IPS-20b (cell line): ENCODE results near the gene TES.
"Not testable (repeated sequence)": the region's sequence is repeated elsewhere in the genome, so short reads cannot be mapped to it uniquely, and the experiment has no call there.

ENCODE experiments used
- H3K27ac ChIP-seq: one replicate; pipeline ENCODE4 v1.5.1; 2013; ENCODE audit warnings: low read length
- H3K27me3 ChIP-seq: 2 replicates; pipeline ENCODE4 v1.6.1; 2013; ENCODE audit warnings: mild to moderate bottlenecking, low read length, inconsistent platforms; ENCODE audit not compliant: insufficient read depth
- H3K36me3 ChIP-seq: 2 replicates; pipeline ENCODE4 v1.6.1; 2013; ENCODE audit warnings: low read depth, mild to moderate bottlenecking, inconsistent platforms, low read length, moderate library complexity; ENCODE audit not compliant: insufficient read depth
- H3K4me1 ChIP-seq: 2 replicates; pipeline ENCODE4 v1.6.1; 2013; ENCODE audit warnings: mild to moderate bottlenecking, control low read depth, inconsistent platforms, low read length, moderate library complexity; ENCODE audit not compliant: insufficient read depth
- H3K4me3 ChIP-seq: 2 replicates; pipeline ENCODE4 v1.5.1; 2013; ENCODE audit warnings: mild to moderate bottlenecking, low read length, inconsistent platforms
- H3K9ac ChIP-seq: 2 replicates; pipeline ENCODE4 v1.6.1; 2013; ENCODE audit warnings: low read depth, mild to moderate bottlenecking, inconsistent platforms, low read length, moderate library complexity
- H3K9me3 ChIP-seq: 2 replicates; pipeline ENCODE4 v1.6.1; 2013; ENCODE audit warnings: mild to moderate bottlenecking, low read depth, low read length, inconsistent platforms; ENCODE audit not compliant: insufficient read depth

The TES gene

GRCh38 chr7:116172353-116172752 is 38.0 kb upstream of the TES start:
- Histone ChIP-seq H3K27ac (no peak overlapping the region), H3K9me3 (no peaks in the 10 kb centered on the region), H3K9ac (no peak overlapping the region), H3K27me3 (peaks cover 9% of the 10 kb centered on the region; the same call in 1 of the 2 replicates), H3K36me3 (no peaks in the 10 kb centered on the region), H3K4me3 (no peak overlapping the region), H3K4me1 (peaks cover 3% of the 10 kb centered on the region; the same call in 1 of the 2 replicates)

DNA sequence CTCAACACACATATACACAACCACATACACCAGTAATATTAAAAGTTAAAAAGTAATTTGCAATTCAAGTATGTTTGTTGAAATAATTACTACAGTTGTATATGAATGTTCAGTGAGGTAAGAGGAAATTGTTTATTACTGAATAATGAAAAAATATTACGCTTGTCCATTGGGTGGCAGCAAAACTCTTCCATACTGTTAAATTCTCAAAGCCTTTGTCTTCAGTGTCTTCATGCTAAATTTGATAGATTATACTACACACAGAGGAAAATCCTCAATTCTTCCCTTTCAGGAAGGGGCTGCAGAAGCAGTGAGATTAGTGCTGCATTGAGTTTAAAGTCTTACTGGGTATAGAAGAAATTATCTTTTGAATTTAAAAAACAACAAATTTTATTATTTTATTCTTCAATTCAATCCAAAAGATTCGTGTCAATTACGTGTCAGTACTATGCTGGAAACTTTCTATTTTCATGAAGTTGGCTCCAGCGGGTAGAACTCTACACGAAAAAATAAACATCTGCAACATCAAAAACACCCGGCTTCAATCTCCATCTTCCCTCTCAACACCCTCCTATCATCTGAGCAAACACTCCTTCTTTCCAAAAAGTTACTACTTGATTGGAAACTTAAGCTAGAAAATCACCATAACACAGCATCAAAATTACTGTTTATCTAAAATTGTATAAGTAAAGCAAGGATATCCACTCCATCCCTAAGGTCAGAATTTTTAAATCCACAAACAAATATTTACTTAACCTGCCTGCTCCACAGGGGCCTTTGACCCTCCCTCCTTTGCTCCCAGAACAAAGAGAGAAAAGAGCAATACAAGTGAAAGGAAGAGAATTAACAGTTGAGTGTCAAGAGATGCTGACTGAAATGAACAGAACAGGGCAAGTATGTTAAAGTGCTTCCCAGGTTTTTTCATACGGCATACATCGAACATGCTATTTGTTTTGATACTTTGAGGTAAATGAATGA is 37.0 kb upstream of the TES start:
- H3K9me3 ChIP-seq, result no peaks in the 10 kb centered on the region
- H3K27ac ChIP-seq, result no peak overlapping the region
- H3K27me3 ChIP-seq, result peaks cover 9% of the 10 kb centered on the region; the same call in 1 of the 2 replicates
- no peak overlapping the region for H3K4me3 ChIP-seq
- H3K36me3 ChIP-seq, result no peaks in the 10 kb centered on the region
- H3K4me1 ChIP-seq, result peaks cover 3% of the 10 kb centered on the region; the same call in 1 of the 2 replicates
- no peak overlapping the region for H3K9ac ChIP-seq

DNA sequence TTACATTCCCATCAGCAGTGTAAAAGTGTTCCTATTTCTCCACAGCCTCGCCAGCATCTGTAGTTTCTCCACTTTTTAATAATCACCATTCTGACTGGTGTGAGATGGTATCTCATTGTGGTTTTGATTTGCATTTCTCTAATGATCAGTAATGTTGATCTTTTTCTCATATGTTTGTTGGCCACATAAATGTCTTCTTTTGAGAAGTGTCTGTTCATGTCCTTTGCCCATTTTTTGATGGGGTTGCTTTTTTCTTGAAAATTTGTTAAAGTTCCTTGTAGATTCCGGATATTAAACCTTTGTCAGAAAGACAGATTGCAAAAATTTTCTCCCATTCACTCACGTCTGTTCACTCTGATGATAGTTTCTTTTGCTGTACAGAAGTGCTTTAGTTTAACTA is 35.2 kb upstream of the TES start:
- not testable (repeated sequence) for H3K9ac ChIP-seq, H3K9me3 ChIP-seq, H3K4me3 ChIP-seq, H3K36me3 ChIP-seq, H3K27me3 ChIP-seq, H3K4me1 ChIP-seq, H3K27ac ChIP-seq

- no peak overlapping the region for H3K9ac ChIP-seq
- H3K27ac ChIP-seq, result no peak overlapping the region
- H3K36me3 ChIP-seq, result no peaks in the 10 kb centered on the region
- H3K9me3 ChIP-seq, result no peaks in the 10 kb centered on the region
- H3K4me3 ChIP-seq, result no peak overlapping the region
- H3K4me1 ChIP-seq, result no peaks in the 10 kb centered on the region; the same call in 1 of the 2 replicates
- peaks cover 9% of the 10 kb centered on the region; the same call in 1 of the 2 replicates for H3K27me3 ChIP-seq
Observed at GRCh38 chr7:116176226-116176625, 34.1 kb upstream of the TES start.

- no peak overlapping the region for H3K9ac ChIP-seq
- H3K4me1 ChIP-seq, result no peaks in the 10 kb centered on the region; the same call in 1 of the 2 replicates
- 0 out of 2 replicates have a peak, but pooled peaks cover 2% of the 10 kb centered on the region for H3K27me3 ChIP-seq
- H3K9me3 ChIP-seq, result no peaks in the 10 kb centered on the region
- no peaks in the 10 kb centered on the region for H3K36me3 ChIP-seq
- no peak overlapping the region for H3K4me3 ChIP-seq
- no peak overlapping the region for H3K27ac ChIP-seq
Observed at GRCh38 chr7:116177009-116177408, 33.3 kb upstream of the TES start.

- Histone ChIP-seq H3K9me3 (no peaks in the 10 kb centered on the region), H3K9ac (no peak overlapping the region), H3K36me3 (no peaks in the 10 kb centered on the region), H3K4me3 (no peak overlapping the region), H3K4me1 (no peaks in the 10 kb centered on the region), H3K27me3 (no peaks in the 10 kb centered on the region), H3K27ac (no peak overlapping the region)
Observed at GRCh38 chr7:116180302-116180701, 30.0 kb upstream of the TES start.

DNA sequence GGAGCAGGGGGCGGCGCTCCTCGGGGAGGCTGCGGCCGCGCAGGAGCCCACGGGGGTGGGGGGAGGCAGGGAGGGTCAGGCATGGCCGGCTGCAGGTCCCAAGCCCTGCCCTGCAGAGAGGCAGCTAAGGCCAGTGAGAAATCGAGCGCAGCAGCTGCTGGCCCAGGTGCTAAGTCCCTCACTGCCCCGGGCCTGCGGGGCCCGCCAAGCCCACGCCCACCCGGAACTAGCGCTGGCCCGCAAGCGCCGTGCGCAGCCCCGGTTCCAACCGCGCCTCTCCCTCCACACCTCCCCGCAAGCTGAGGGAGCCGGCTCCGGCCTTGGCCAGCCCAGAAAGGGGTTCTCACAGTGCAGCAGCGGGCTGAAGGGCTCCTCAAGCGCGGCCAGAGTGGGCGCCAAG is 28.3 kb upstream of the TES start:
- Histone ChIP-seq H3K9ac (no peak overlapping the region), H3K27me3 (no peaks in the 10 kb centered on the region), H3K27ac (no peak overlapping the region), H3K4me1 (no peaks in the 10 kb centered on the region), H3K36me3 (no peaks in the 10 kb centered on the region), H3K9me3 (no peaks in the 10 kb centered on the region), H3K4me3 (no peak overlapping the region)

- no peak overlapping the region for H3K9ac ChIP-seq
- no peak overlapping the region for H3K4me3 ChIP-seq
- H3K27me3 ChIP-seq, result no peaks in the 10 kb centered on the region
- peaks cover 3% of the 10 kb centered on the region; the same call in 1 of the 2 replicates for H3K9me3 ChIP-seq
- H3K27ac ChIP-seq, result no peak overlapping the region
- H3K4me1 ChIP-seq, result no peaks in the 10 kb centered on the region
- no peaks in the 10 kb centered on the region for H3K36me3 ChIP-seq
Observed at GRCh38 chr7:116185450-116185849, 24.9 kb upstream of the TES start.

DNA sequence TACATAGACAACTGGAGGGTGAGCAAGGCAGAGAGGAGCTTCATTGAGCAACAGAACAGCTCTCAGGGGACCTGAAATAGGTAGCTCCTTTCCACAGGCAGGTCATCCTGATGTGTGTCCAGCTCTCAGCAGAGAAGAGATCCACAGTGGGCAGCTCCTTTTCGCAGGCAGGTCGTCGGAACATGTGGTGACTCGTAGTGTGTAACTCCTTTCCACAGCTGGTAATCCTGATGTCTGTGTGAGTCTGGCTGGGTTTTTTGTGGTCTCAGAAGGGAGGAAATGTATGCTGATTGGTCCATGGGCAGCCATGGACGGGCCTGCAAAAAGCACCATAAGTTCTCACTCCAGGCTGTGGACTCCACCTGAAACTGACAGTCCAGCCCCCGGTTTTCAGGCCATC is 24.4 kb upstream of the TES start:
- Histone ChIP-seq H3K27ac (no peak overlapping the region), H3K9ac (no peak overlapping the region), H3K27me3 (no peaks in the 10 kb centered on the region), H3K9me3 (peaks cover 3% of the 10 kb centered on the region; the same call in 1 of the 2 replicates), H3K4me3 (no peak overlapping the region), H3K4me1 (no peaks in the 10 kb centered on the region), H3K36me3 (no peaks in the 10 kb centered on the region)

DNA sequence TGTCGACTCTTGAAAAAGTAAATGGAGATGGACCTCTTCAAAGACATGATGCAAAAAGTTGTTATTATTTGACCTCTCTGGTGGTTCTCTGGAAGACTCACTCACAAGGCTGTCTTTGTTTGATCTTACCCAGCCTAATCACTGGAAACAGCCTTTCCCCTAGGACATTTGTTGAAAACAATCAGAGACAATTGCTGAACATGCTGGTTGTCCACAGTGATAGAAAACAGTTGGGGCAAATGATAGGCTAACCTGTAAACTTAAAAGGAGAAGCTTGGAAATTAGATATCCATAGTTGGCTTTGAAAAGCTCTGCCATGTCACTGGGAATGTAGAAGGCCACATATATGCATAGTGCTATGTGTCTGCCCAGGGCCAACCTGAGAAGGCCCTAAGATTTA is 22.9 kb upstream of the TES start:
- Histone ChIP-seq H3K4me3 (no peak overlapping the region), H3K9ac (no peak overlapping the region), H3K36me3 (no peaks in the 10 kb centered on the region), H3K9me3 (peaks cover 3% of the 10 kb centered on the region; the same call in 1 of the 2 replicates), H3K4me1 (no peaks in the 10 kb centered on the region), H3K27me3 (no peaks in the 10 kb centered on the region), H3K27ac (no peak overlapping the region)

- no peak overlapping the region for H3K4me3 ChIP-seq
- H3K9me3 ChIP-seq, result no peaks in the 10 kb centered on the region
- H3K27me3 ChIP-seq, result no peaks in the 10 kb centered on the region
- no peak overlapping the region for H3K27ac ChIP-seq
- H3K9ac ChIP-seq, result no peak overlapping the region
- H3K4me1 ChIP-seq, result no peaks in the 10 kb centered on the region
- no peaks in the 10 kb centered on the region for H3K36me3 ChIP-seq
Observed at GRCh38 chr7:116193329-116194087, 16.8 kb upstream of the TES start.
